Naive thymus-derived CD4-positive, alpha-beta T cell (primary cell): ENCODE data around the gene SRSF8. TPM values are rescaled to one million over a fixed set of nuclear protein-coding genes. Genes with fewer than 3 reads are reported as not detected.
"Not testable (repeated sequence)": the region's sequence is repeated elsewhere in the genome, so short reads cannot be mapped to it uniquely, and the experiment has no call there.

Experiments used
- ATAC-seq: fragments of 150-1000 bp; cut with Tn5 transposase; 2 replicates; pipeline ENCODE4 v1.10.0; 2021; ENCODE audit warnings: mild to moderate bottlenecking, moderate library complexity
- CTCF ChIA-PET: fragments of 350-600 bp; sonication (Branson Sonifier 250); formaldehyde crosslinking; loops from one replicate; lab custom pipeline; 2021; ENCODE audit warnings: antibody characterized with exemption; lab: Charles Lee
- POLR2A ChIA-PET: fragments of 350-600 bp; sonication (Branson Sonifier 250); formaldehyde crosslinking; loops from one replicate; lab custom pipeline; 2021; ENCODE audit warnings: antibody characterized with exemption, inconsistent platforms; lab: Charles Lee
- DNase-seq, 9 donors: peaks; one replicate each; pipeline versions ENCODE4 v3.0.0 to v3.0.0-alpha.2; 2020 to 2022; ENCODE audit warnings: mixed read lengths in 1 of 9
- H3K27ac ChIP-seq: one replicate; pipeline ENCODE4 v1.7.0; 2013; ENCODE audit warnings: mild to moderate bottlenecking, low read depth, low read length, moderate library complexity
- H3K27me3 ChIP-seq, 2 donors: one replicate each; pipeline ENCODE4 v1.7.0; 2013; ENCODE audit warnings: low read length in 2 of 2, mild to moderate bottlenecking in 2 of 2, moderate library complexity in 2 of 2; ENCODE audit not compliant: control insufficient read depth in 2 of 2, insufficient read depth in 2 of 2
- H3K36me3 ChIP-seq, 3 experiments: 1 replicate in 2 of 3; 2 replicates in 1 of 3; pipeline ENCODE4 v1.7.0; 2013; ENCODE audit warnings: low read length in 3 of 3, mild to moderate bottlenecking in 3 of 3, moderate library complexity in 1 of 3; ENCODE audit not compliant: insufficient read depth in 3 of 3, control insufficient read depth in 2 of 3
- H3K4me1 ChIP-seq, 2 donors: one replicate each; pipeline ENCODE4 v1.7.0; 2013; ENCODE audit warnings: low read length in 2 of 2, mild to moderate bottlenecking in 2 of 2, moderate library complexity in 1 of 2; ENCODE audit not compliant: control insufficient read depth in 2 of 2, insufficient read depth in 2 of 2
- H3K4me3 ChIP-seq: 2 replicates; pipeline ENCODE4 v1.7.0; 2013; ENCODE audit warnings: mild to moderate bottlenecking, low read length
- H3K9me3 ChIP-seq, 3 experiments: 1 replicate in 2 of 3; 2 replicates in 1 of 3; pipeline ENCODE4 v1.7.0; 2013; ENCODE audit warnings: low read length in 3 of 3; ENCODE audit not compliant: control insufficient read depth in 2 of 3
- H3K27ac Mint-ChIP-seq, 9 donors: one replicate each; pipeline ENCODE4 v1.8.0; 2020 to 2022; ENCODE audit warnings: mixed read lengths in 9 of 9, mild to moderate bottlenecking in 8 of 9, moderate library complexity in 5 of 9, inconsistent platforms in 2 of 9
- H3K27me3 Mint-ChIP-seq, 5 donors: one replicate each; pipeline ENCODE4 v1.8.0; 2021 to 2022; ENCODE audit warnings: mixed read lengths in 5 of 5, mild to moderate bottlenecking in 1 of 5
- H3K36me3 Mint-ChIP-seq, 5 donors: one replicate each; pipeline ENCODE4 v1.8.0; 2020 to 2022; ENCODE audit warnings: mixed read lengths in 5 of 5, mild to moderate bottlenecking in 3 of 5, inconsistent platforms in 1 of 5
- H3K4me1 Mint-ChIP-seq, 7 donors: one replicate each; pipeline ENCODE4 v1.8.0; 2020 to 2022; ENCODE audit warnings: mixed read lengths in 7 of 7, mild to moderate bottlenecking in 3 of 7, inconsistent platforms in 1 of 7
- H3K4me3 Mint-ChIP-seq, 10 donors: one replicate each; pipeline ENCODE4 v1.8.0; 2020 to 2022; ENCODE audit warnings: mild to moderate bottlenecking in 10 of 10, mixed read lengths in 10 of 10, moderate library complexity in 6 of 10, inconsistent platforms in 2 of 10
- H3K9me3 Mint-ChIP-seq, 11 donors: one replicate each; pipeline ENCODE4 v1.8.0; 2020 to 2022; ENCODE audit warnings: mixed read lengths in 11 of 11, mild to moderate bottlenecking in 4 of 11, inconsistent platforms in 1 of 11, moderate library complexity in 1 of 11
- intact Hi-C, 2 donors: fragments of 100-400 bp; cut with micrococcal nuclease; formaldehyde crosslinking; loops; one replicate each; pipeline ENCODE4 v1.15.1; 2023
- polyA plus RNA-seq, 2 donors: library from polyadenylated mRNA; unstranded; fragments of 300-500 nt; fragmentation: Illumina TruSeq; gene quantifications; one replicate each; pipeline ENCODE4 v1.2.3, GENCODE V29; 2021
- total RNA-seq, 6 experiments: library from RNA in 5 of 6; stranded (reverse) in 5 of 6; gene quantifications; 1 replicate in 5 of 6; 2 replicates in 1 of 6; pipeline ENCODE4 v1.2.3 and lab custom pipeline; 2021 to 2026

The SRSF8 gene, protein sequence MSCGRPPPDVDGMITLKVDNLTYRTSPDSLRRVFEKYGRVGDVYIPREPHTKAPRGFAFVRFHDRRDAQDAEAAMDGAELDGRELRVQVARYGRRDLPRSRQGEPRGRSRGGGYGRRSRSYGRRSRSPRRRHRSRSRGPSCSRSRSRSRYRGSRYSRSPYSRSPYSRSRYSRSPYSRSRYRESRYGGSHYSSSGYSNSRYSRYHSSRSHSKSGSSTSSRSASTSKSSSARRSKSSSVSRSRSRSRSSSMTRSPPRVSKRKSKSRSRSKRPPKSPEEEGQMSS
- total RNA-seq = 100 to 1,000 TPM in 2 of 5 experiments, 10 to 100 TPM in 3; 42.3 to 112 (median 53.4) TPM
- polyA plus RNA-seq = 100 to 1,000 TPM in 1 of 2 donors, 10 to 100 TPM in 1; 86.2 to 116 TPM
- 47.9 reads per million, percentile 70 among the genes with 10 or more reads in this experiment for total RNA-seq (lab: John Stamatoyannopoulos, UW)

DNA sequence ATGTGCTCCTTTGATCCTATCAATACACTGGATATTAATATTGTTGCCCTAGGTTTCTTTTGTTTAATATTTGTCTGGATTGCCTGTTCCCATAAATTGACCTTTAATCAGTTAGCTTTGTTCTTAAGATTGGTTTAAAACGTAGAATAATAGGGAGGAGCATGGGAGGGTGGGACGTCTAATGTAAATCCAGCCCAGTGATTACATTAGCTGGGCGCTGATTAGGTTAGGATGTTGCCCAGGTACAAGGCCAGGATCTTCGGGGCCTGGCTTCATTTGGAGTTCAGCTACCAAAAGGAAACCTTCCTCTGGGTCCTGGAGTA is at the start of gene SRSF8:
SRSF8 (plus strand) TSS at position 204 of the 323 bp plus-strand sequence. CDS start 308 bp downstream, outside the sequence.
- peak within 1 kb of the TSS; percentile 96 for H3K27ac ChIP-seq
- no peaks in the 10 kb centered on the region for H3K27me3 ChIP-seq
- H3K9me3 ChIP-seq = no peaks in the 10 kb centered on the region
- peak within 1 kb of the TSS; percentile 87 for H3K4me3 ChIP-seq
- H3K36me3 Mint-ChIP-seq = peaks cover 4 to 10% (median 7%) of the 10 kb centered on the region in 5 donors
- peaks cover 0 to 29% (median 0%) of the 10 kb centered on the region in 5 donors for H3K27me3 Mint-ChIP-seq
- H3K27ac Mint-ChIP-seq = peak within 1 kb of the TSS; percentile 93 to 100 (median 97)
- H3K36me3 ChIP-seq = peaks cover 0 to 6% (median 0%) of the 10 kb centered on the region in 3 experiments
- H3K4me1 ChIP-seq = peaks cover 16 to 17% of the 10 kb centered on the region in 2 donors
- no peaks in the 10 kb centered on the region for H3K9me3 Mint-ChIP-seq
- CTCF ChIA-PET = interaction anchor here (1.5 to 6.5 kb wide), 5 partner anchors 25 to 722 kb away, joined by 3 to 62 read pairs (median 7); partner anchors contain the start of genes CWC15, ENDOD1 and KDM4D
- POLR2A ChIA-PET = interaction anchor here (0.7 to 13.4 kb wide), 20 partner anchors 10 to 1325 kb away, joined by 3 to 285 read pairs (median 6); partner anchors contain the start of genes C11orf54, CCDC82, CEP57 and CWC15
- peaks cover 16 to 35% (median 27%) of the 10 kb centered on the region in 7 donors for H3K4me1 Mint-ChIP-seq
- intact Hi-C loops = loop anchor here (1.0 to 10.0 kb wide), 16 partner anchors 23 to 1872 kb away; partner anchors contain the start of genes ANKRD49 (in 2 of the 2), MRE11 (in 2 of the 2), SLC36A4 (in 2 of the 2) and C11orf54 (in 1 of the 2)
- peak within 1 kb of the TSS; percentile 93 to 100 (median 96) for H3K4me3 Mint-ChIP-seq
- DNase-seq (no peak), ATAC-seq (peak; percentile 13)

DNA sequence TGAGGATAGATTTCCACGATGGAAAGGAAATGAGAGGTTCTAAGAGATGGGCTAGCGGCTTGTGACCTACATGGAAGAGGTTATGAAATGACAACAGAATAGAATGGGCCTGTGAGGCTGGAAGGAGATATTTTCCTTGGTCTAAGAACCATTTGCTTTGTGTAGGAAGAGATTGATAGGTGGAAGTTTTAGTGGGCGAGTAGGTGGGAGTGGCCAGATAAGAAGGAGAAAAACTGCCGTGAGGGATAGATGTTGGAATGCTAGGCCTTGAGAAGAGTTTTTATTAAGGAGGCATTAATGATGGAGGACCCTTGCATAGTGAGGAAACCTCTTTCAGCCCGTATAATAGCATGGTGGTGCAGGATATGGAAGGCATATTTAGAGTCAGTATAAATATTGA is 45.3 kb upstream of the SRSF8 start:
- H3K9me3 Mint-ChIP-seq, H3K4me1 Mint-ChIP-seq, CTCF ChIA-PET, H3K27ac ChIP-seq, H3K27me3 Mint-ChIP-seq, H3K36me3 Mint-ChIP-seq, ATAC-seq, H3K27me3 ChIP-seq, intact Hi-C loops, H3K4me3 Mint-ChIP-seq, H3K9me3 ChIP-seq, H3K27ac Mint-ChIP-seq, POLR2A ChIA-PET, H3K4me3 ChIP-seq, H3K36me3 ChIP-seq, DNase-seq, H3K4me1 ChIP-seq: not testable (repeated sequence)

GRCh38 chr11:95024958-95025357 is 41.8 kb upstream of the SRSF8 start, which contains the start of gene KDM4E:
KDM4E (plus strand) TSS chr11:95025258; CDS start chr11:95025558, 300 bp downstream.
- Histone ChIP-seq H3K4me3 (no peak within 1 kb of the TSS), H3K27me3 (no peaks in the 10 kb centered on the region), H3K4me1 (no peaks in the 10 kb centered on the region), H3K9me3 (no peaks in the 10 kb centered on the region), H3K36me3 (no peaks in the 10 kb centered on the region), H3K27ac (no peak within 1 kb of the TSS)
- H3K4me1 Mint-ChIP-seq = no peaks in the 10 kb centered on the region
- ChIA-PET CTCF (no interaction called here), POLR2A (no interaction called here)
- no peaks in the 10 kb centered on the region for H3K36me3 Mint-ChIP-seq
- no peak within 1 kb of the TSS for H3K4me3 Mint-ChIP-seq
- no peaks in the 10 kb centered on the region for H3K9me3 Mint-ChIP-seq
- no peaks in the 10 kb centered on the region for H3K27me3 Mint-ChIP-seq
- DNase-seq (no peak), ATAC-seq (no peak)
- intact Hi-C loops = no loop called here
- no peak within 1 kb of the TSS for H3K27ac Mint-ChIP-seq

DNA sequence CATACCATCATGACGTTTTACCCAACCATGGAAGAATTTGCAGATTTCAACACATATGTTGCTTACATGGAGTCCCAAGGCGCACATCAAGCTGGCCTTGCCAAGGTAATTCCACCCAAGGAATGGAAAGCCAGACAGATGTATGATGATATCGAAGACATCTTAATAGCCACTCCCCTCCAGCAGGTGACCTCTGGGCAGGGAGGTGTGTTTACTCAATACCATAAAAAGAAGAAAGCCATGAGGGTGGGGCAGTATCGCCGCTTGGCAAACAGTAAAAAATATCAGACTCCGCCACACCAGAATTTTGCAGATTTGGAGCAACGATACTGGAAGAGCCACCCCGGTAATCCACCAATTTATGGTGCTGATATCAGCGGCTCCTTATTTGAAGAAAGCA is 41.1 kb upstream of the SRSF8 start:
- intact Hi-C loops, H3K27me3 ChIP-seq, H3K27ac ChIP-seq, H3K36me3 Mint-ChIP-seq, DNase-seq, H3K9me3 ChIP-seq, H3K4me3 ChIP-seq, CTCF ChIA-PET, H3K4me3 Mint-ChIP-seq, H3K36me3 ChIP-seq, H3K27me3 Mint-ChIP-seq, H3K27ac Mint-ChIP-seq, H3K9me3 Mint-ChIP-seq, H3K4me1 ChIP-seq, POLR2A ChIA-PET, H3K4me1 Mint-ChIP-seq, ATAC-seq: not testable (repeated sequence)

DNA sequence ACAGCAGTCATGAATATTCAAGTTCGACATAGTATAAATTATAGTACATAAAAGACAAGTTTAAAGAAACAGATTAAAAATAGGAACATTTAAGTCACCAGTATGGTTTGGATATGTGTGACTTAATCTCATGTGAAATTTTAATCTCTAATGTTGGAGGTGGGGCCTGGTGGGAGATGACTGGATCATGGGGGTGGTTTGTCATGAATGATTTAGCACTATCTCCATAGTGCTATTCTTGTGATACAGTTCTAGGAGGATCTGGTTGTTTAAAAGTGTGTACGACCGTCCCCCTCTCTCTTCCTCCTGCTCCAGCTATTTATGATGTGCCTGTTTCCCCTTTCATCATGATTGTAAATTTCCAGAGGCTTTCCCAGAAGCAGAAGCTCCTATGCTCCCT is 38.4 kb upstream of the SRSF8 start:
- ATAC-seq (no peak), DNase-seq (no peak)
- Mint-ChIP-seq H3K9me3 (no peaks in the 10 kb centered on the region), H3K4me1 (no peaks in the 10 kb centered on the region), H3K27ac (no peak overlapping the region), H3K36me3 (no peaks in the 10 kb centered on the region), H3K27me3 (peaks cover 0 to 3% (median 2%) of the 10 kb centered on the region in 5 donors), H3K4me3 (no peak overlapping the region)
- intact Hi-C loops = no loop called here
- Histone ChIP-seq H3K27ac (no peak overlapping the region), H3K4me1 (no peaks in the 10 kb centered on the region), H3K36me3 (no peaks in the 10 kb centered on the region), H3K27me3 (no peaks in the 10 kb centered on the region), H3K4me3 (no peak overlapping the region), H3K9me3 (no peaks in the 10 kb centered on the region)
- ChIA-PET CTCF (no interaction called here), POLR2A (no interaction called here)

DNA sequence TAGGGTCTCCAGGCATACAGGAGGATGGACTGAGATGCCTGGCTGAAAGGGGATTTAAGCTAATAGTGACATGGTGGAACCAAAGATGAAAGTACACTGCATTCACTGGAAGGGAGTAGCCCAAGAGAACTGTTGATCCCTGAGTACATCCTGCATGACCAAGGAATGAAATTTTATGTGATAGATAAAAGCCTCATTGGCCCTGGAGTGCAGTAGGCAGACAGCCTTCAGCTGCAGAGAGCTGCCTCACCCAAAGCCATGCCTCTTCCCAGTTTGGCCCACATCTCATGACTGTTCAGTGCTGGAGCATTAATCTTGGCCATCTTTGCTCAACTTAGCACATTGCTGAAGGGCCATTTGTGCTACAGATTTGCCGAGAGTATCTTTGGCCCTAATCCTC is 33.7 kb upstream of the SRSF8 start:
- no peak overlapping the region for H3K27ac ChIP-seq
- no peaks in the 10 kb centered on the region for H3K9me3 ChIP-seq
- no peak for DNase-seq
- peaks cover 0 to 1% (median 0%) of the 10 kb centered on the region in 11 donors for H3K9me3 Mint-ChIP-seq
- no peaks in the 10 kb centered on the region for H3K36me3 ChIP-seq
- intact Hi-C loops = no loop called here
- H3K4me3 ChIP-seq = no peak overlapping the region
- H3K4me1 Mint-ChIP-seq = peaks cover 0 to 1% (median 0%) of the 10 kb centered on the region in 7 donors
- H3K36me3 Mint-ChIP-seq = peaks cover 0 to 1% (median 0%) of the 10 kb centered on the region in 5 donors
- ChIA-PET POLR2A (no interaction called here), CTCF (no interaction called here)
- H3K27me3 ChIP-seq = no peaks in the 10 kb centered on the region
- no peak overlapping the region for H3K4me3 Mint-ChIP-seq
- ATAC-seq = no peak
- peaks cover 2 to 30% (median 20%) of the 10 kb centered on the region in 5 donors for H3K27me3 Mint-ChIP-seq
- H3K27ac Mint-ChIP-seq = no peak overlapping the region
- H3K4me1 ChIP-seq = no peaks in the 10 kb centered on the region
